Peyer's patch (tissue), 4 donors: ENCODE data around the gene POMT1.

Experiments used
- CTCF ChIP-seq, 6 experiments: fragments of 450-650 bp in 4 of 6; fragments of 200-600 bp in 2 of 6; sonication (generic) in 1 of 6; IDR thresholded peaks; one replicate each; pipeline ENCODE4 v1.5.1; 2017 to 2019; ENCODE audit warnings: antibody characterized with exemption in 6 of 6, mild to moderate bottlenecking in 3 of 6, moderate library complexity in 1 of 6
- POLR2A ChIP-seq, 2 donors: fragments of 450-650 bp; IDR thresholded peaks; one replicate each; pipeline ENCODE4 v1.5.1; 2017; ENCODE audit warnings: antibody characterized with exemption in 2 of 2, mild to moderate bottlenecking in 2 of 2, moderate library complexity in 2 of 2

- TF ChIP-seq CTCF (IDR thresholded peaks at IDR 0.05) (no peak), POLR2A (IDR thresholded peaks at IDR 0.05) (no peak)
Observed at GRCh38 chr9:131469951-131470350, 32.8 kb upstream of the POMT1 start.
